ENCODE measurements around the gene ENPP1. TPM values are rescaled to one million over a fixed set of nuclear protein-coding genes. Genes with fewer than 3 reads are reported as not detected.

The ENPP1 gene
- total RNA-seq, 1 donor from 2014 or later, result 7.1 TPM

DNA sequence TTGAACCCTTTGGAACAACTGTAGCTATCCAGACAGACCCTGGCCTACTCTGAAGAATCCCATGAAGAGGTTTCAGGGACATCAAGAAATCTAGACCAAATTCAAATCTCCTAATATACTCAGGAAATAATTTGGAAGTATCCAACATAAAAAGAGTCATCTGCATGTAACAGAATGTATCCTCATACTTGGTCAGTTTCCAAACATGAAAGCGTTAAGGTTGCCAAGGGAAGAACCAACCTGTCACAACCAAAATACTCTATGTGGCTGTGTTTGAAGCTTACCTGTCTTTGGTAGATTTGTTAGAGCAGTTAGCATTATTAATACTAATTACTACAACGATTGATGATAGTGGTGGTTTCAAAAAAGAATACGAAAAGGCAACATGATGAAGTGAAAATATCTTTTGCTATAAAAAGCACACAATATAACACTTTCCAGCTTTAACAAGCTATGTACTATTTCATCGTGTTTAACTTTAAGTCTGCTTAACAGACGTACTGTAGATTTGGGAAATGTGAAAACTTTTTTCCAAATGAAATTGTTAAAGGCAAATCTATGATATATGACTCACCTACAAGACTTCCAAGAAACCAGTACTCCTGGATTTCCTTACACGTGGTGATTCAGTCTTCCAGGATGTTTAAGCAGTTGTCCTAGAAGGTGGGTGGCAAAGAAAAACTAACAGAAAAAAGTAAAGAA is 46.6 kb upstream of the ENPP1 start:
- peak; percentile 84 for FAIRE-seq

GRCh38 chr6:131761762-131762067 is 46.1 kb upstream of the ENPP1 start:
- Histone ChIP-seq H3K27ac (ENCODE audit: low read depth, low read length) (no peak overlapping the region), H3K79me2 (ENCODE audit: insufficient read depth, low read length) (no peaks in the 10 kb centered on the region), H3K9ac (ENCODE audit: low read length) (no peak overlapping the region), H4K20me1 (ENCODE audit: insufficient read depth, low read length) (no peaks in the 10 kb centered on the region), H3K4me2 (ENCODE audit: low read length) (peak overlapping the region; percentile 34), H2AFZ (ENCODE audit: low read depth, low read length) (no peak overlapping the region), H3K27me3 (ENCODE audit: insufficient read depth, low read length) (no peaks in the 10 kb centered on the region), H3K36me3 (ENCODE audit: insufficient read depth, low read length) (no peaks in the 10 kb centered on the region), H3K4me3 (ENCODE audit: insufficient read depth, low read depth, low read length) (no peak overlapping the region), H3K4me1 (ENCODE audit: insufficient read depth, low read length) (peaks cover 21% of the 10 kb centered on the region), H3K9me3 (ENCODE audit: insufficient read depth, low read depth, low read length) (no peaks in the 10 kb centered on the region)
- Mint-ChIP-seq H3K27me3 (ENCODE audit: low read depth, unreplicated experiment) (no peaks in the 10 kb centered on the region), H3K9me3 (ENCODE audit: unreplicated experiment) (no peaks in the 10 kb centered on the region), H3K4me3 (ENCODE audit: unreplicated experiment) (no peak overlapping the region), H3K4me1 (ENCODE audit: low read depth, unreplicated experiment) (peaks cover 38% of the 10 kb centered on the region), H3K27ac (ENCODE audit: unreplicated experiment) (no peak overlapping the region), H3K36me3 (ENCODE audit: low read depth, unreplicated experiment) (no peaks in the 10 kb centered on the region)
- TF ChIP-seq, protein P1, sequence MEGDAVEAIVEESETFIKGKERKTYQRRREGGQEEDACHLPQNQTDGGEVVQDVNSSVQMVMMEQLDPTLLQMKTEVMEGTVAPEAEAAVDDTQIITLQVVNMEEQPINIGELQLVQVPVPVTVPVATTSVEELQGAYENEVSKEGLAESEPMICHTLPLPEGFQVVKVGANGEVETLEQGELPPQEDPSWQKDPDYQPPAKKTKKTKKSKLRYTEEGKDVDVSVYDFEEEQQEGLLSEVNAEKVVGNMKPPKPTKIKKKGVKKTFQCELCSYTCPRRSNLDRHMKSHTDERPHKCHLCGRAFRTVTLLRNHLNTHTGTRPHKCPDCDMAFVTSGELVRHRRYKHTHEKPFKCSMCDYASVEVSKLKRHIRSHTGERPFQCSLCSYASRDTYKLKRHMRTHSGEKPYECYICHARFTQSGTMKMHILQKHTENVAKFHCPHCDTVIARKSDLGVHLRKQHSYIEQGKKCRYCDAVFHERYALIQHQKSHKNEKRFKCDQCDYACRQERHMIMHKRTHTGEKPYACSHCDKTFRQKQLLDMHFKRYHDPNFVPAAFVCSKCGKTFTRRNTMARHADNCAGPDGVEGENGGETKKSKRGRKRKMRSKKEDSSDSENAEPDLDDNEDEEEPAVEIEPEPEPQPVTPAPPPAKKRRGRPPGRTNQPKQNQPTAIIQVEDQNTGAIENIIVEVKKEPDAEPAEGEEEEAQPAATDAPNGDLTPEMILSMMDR (IDR thresholded peaks at IDR 0.05; ENCODE audit: insufficient read depth, low read depth, low read length), result no peak
- TF ChIP-seq EZH2 (IDR thresholded peaks at IDR 0.05; ENCODE audit: insufficient read depth, low read length), result no peak
- DNase-seq (ENCODE audit: low read depth) (no peak), FAIRE-seq (no peak)

More for the DNA sequence above, 46.6 kb upstream of the ENPP1 start:
- H4K20me1 ChIP-seq (ENCODE audit: insufficient read depth, low read length), result no peaks in the 10 kb centered on the region
- H3K27me3 ChIP-seq (ENCODE audit: insufficient read depth, low read length), result no peaks in the 10 kb centered on the region
- H3K27ac ChIP-seq (ENCODE audit: low read depth, low read length), result no peak overlapping the region
- peaks cover 21% of the 10 kb centered on the region for H3K4me1 ChIP-seq (ENCODE audit: insufficient read depth, low read length)
- TF ChIP-seq, protein P1 (IDR thresholded peaks at IDR 0.05; ENCODE audit: insufficient read depth, low read depth, low read length), result no peak
- TF ChIP-seq EZH2 (IDR thresholded peaks at IDR 0.05; ENCODE audit: insufficient read depth, low read length), result no peak
- H3K9me3 ChIP-seq (ENCODE audit: insufficient read depth, low read depth, low read length), result no peaks in the 10 kb centered on the region
- H3K36me3 ChIP-seq (ENCODE audit: insufficient read depth, low read length), result no peaks in the 10 kb centered on the region
- Mint-ChIP-seq H3K36me3 (ENCODE audit: low read depth, unreplicated experiment) (no peaks in the 10 kb centered on the region), H3K9me3 (ENCODE audit: unreplicated experiment) (no peaks in the 10 kb centered on the region), H3K27me3 (ENCODE audit: low read depth, unreplicated experiment) (no peaks in the 10 kb centered on the region), H3K4me1 (ENCODE audit: low read depth, unreplicated experiment) (peaks cover 38% of the 10 kb centered on the region), H3K4me3 (ENCODE audit: unreplicated experiment) (no peak overlapping the region), H3K27ac (ENCODE audit: unreplicated experiment) (no peak overlapping the region)
- H3K4me2 ChIP-seq (ENCODE audit: low read length), result peak overlapping the region; percentile 34
- H2AFZ ChIP-seq (ENCODE audit: low read depth, low read length), result no peak overlapping the region
- peak; percentile 90 for DNase-seq (ENCODE audit: low read depth)
- H3K79me2 ChIP-seq (ENCODE audit: insufficient read depth, low read length), result no peaks in the 10 kb centered on the region
- H3K9ac ChIP-seq (ENCODE audit: low read length), result no peak overlapping the region
- H3K4me3 ChIP-seq (ENCODE audit: insufficient read depth, low read depth, low read length), result no peak overlapping the region

DNA sequence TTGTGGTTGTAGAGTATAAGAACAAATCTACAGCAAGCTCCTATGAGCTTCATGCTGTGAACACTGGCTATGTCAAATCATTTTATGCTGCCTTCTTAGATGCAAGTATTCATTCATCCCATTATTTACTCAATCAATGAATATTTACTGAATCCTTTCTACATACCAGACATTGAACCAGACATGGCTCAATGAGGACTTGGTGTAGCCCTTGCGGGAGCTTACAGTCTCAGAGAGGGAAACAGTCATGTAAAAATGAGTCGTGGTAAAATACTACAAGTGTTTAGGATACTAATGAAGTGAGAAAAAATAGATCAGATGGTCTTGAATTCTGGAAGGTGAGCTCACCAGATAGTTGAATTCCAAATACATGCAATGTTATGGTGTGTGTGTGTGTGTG is 44.8 kb upstream of the ENPP1 start:
- H3K27ac ChIP-seq (ENCODE audit: low read depth, low read length), result no peak overlapping the region
- no peaks in the 10 kb centered on the region for H3K27me3 ChIP-seq (ENCODE audit: insufficient read depth, low read length)
- no peak overlapping the region for H2AFZ ChIP-seq (ENCODE audit: low read depth, low read length)
- no peak overlapping the region for H3K4me3 ChIP-seq (ENCODE audit: insufficient read depth, low read depth, low read length)
- H3K9me3 ChIP-seq (ENCODE audit: insufficient read depth, low read depth, low read length), result no peaks in the 10 kb centered on the region
- H3K27me3 Mint-ChIP-seq (ENCODE audit: low read depth, unreplicated experiment), result no peaks in the 10 kb centered on the region
- H4K20me1 ChIP-seq (ENCODE audit: insufficient read depth, low read length), result no peaks in the 10 kb centered on the region
- peaks cover 38% of the 10 kb centered on the region for H3K4me1 Mint-ChIP-seq (ENCODE audit: low read depth, unreplicated experiment)
- no peak overlapping the region for H3K4me2 ChIP-seq (ENCODE audit: low read length)
- no peak overlapping the region for H3K4me3 Mint-ChIP-seq (ENCODE audit: unreplicated experiment)
- H3K27ac Mint-ChIP-seq (ENCODE audit: unreplicated experiment), result no peak overlapping the region
- no peaks in the 10 kb centered on the region for H3K79me2 ChIP-seq (ENCODE audit: insufficient read depth, low read length)
- peaks cover 19% of the 10 kb centered on the region for H3K4me1 ChIP-seq (ENCODE audit: insufficient read depth, low read length)
- H3K36me3 ChIP-seq (ENCODE audit: insufficient read depth, low read length), result no peaks in the 10 kb centered on the region
- TF ChIP-seq, protein P1 (IDR thresholded peaks at IDR 0.05; ENCODE audit: insufficient read depth, low read depth, low read length), result no peak
- TF ChIP-seq EZH2 (IDR thresholded peaks at IDR 0.05; ENCODE audit: insufficient read depth, low read length), result no peak
- DNase-seq (ENCODE audit: low read depth) (peak; percentile 43), FAIRE-seq (peak; percentile 43)
- no peaks in the 10 kb centered on the region for H3K9me3 Mint-ChIP-seq (ENCODE audit: unreplicated experiment)
- H3K36me3 Mint-ChIP-seq (ENCODE audit: low read depth, unreplicated experiment), result no peaks in the 10 kb centered on the region
- no peak overlapping the region for H3K9ac ChIP-seq (ENCODE audit: low read length)
